HepG2 (cell line): Measurements from ENCODE around the gene RIMBP2. TPM values are rescaled to one million over a fixed set of nuclear protein-coding genes. Genes with fewer than 3 reads are reported as not detected.

Experiments used
- ATAC-seq: fragments of 200-7000 bp; cut with Tn5 transposase; 3 replicates; pipeline ENCODE4 v1.9.1; 2020; ENCODE audit warnings: mild to moderate bottlenecking, moderate library complexity
- BruUV-seq: library from RNA; stranded (reverse); fragments of 400-500 nt; replicated peaks from 2 replicates; lab custom pipeline; 2021; lab: Mats Ljungman, UMichigan
- CTCF ChIA-PET: fragments of 300-600 bp; formaldehyde crosslinking; extraction: SDS; loops from one replicate; lab custom pipeline; 2021; ENCODE audit warnings: low total read pairs, inconsistent platforms, low intra/inter-chr PET ratio; lab: Yijun Ruan, JAX
- POLR2A ChIA-PET: fragments of 350-600 bp; sonication (Branson Sonifier 250); formaldehyde crosslinking; loops from one replicate; lab custom pipeline; 2020; ENCODE audit warnings: antibody characterized with exemption, inconsistent platforms; lab: Yijun Ruan, JAX
- DNase-seq: peaks from one replicate; pipeline ENCODE4 v3.0.0-alpha.2; 2015; ENCODE audit warnings: low spot score
- FAIRE-seq: peaks from 3 replicates; lab custom pipeline; 2011; peaks lifted over from hg19 to GRCh38; lab: Jason Lieb, UNC
- H2AFZ ChIP-seq: one replicate; pipeline ENCODE4 v1.6.1; 2011; ENCODE audit warnings: low read length, inconsistent platforms
- H3K27ac ChIP-seq: fragments of 300-600 bp; 3 replicates; pipeline ENCODE4 v1.8.0; 2011; ENCODE audit warnings: mixed run types, mild to moderate bottlenecking, mixed read lengths, low read length, inconsistent platforms; ENCODE audit not compliant: insufficient read depth; ENCODE audit errors: extremely low read length
- H3K27me3 ChIP-seq, 2 experiments: fragments of 200-600 bp in 1 of 2; 2 replicates in 1 of 2; 3 replicates in 1 of 2; pipeline versions ENCODE4 v1.6.0 to v1.8.0; 2011; ENCODE audit warnings: low read length in 2 of 2, mild to moderate bottlenecking in 2 of 2, moderate library complexity in 2 of 2, inconsistent platforms in 1 of 2; ENCODE audit not compliant: insufficient read depth in 2 of 2, control insufficient read depth in 1 of 2
- H3K36me3 ChIP-seq, 2 experiments: fragments of 200-600 bp in 1 of 2; replicated peaks in 1 of 2; 2 replicates in 1 of 2; 3 replicates in 1 of 2; pipeline versions ENCODE4 v1.5.1 to v1.8.0; 2011; ENCODE audit warnings: low read length in 2 of 2, inconsistent platforms in 1 of 2; ENCODE audit not compliant: insufficient read depth in 2 of 2, control insufficient read depth in 1 of 2
- H3K4me1 ChIP-seq: 2 replicates; pipeline ENCODE4 v1.5.1; 2012; ENCODE audit warnings: low read length, inconsistent platforms; ENCODE audit not compliant: insufficient read depth
- H3K4me2 ChIP-seq: 2 replicates; pipeline ENCODE4 v1.6.0; 2011; ENCODE audit warnings: low read depth, low read length, inconsistent platforms
- H3K4me3 ChIP-seq, 3 experiments: fragments of 200-600 bp in 1 of 3; sonication (generic), shearing (Covaris generic) in 1 of 3; replicated peaks in 1 of 3; 2 replicates each; pipeline ENCODE4 v1.5.1; 2011 to 2016; ENCODE audit warnings: low read length in 3 of 3, inconsistent platforms in 2 of 3, low read depth in 2 of 3, mild to moderate bottlenecking in 2 of 3, control low read depth in 1 of 3, mixed read lengths in 1 of 3; ENCODE audit not compliant: insufficient read depth in 1 of 3
- H3K79me2 ChIP-seq: one replicate; pipeline ENCODE4 v1.6.1; 2011; ENCODE audit warnings: low read length, inconsistent platforms; ENCODE audit not compliant: insufficient read depth
- H3K9ac ChIP-seq: 2 replicates; pipeline ENCODE4 v1.6.0; 2011; ENCODE audit warnings: mild to moderate bottlenecking, low read depth, low read length, inconsistent platforms; ENCODE audit not compliant: insufficient read depth
- H3K9me3 ChIP-seq: 2 replicates; pipeline ENCODE4 v1.5.1; 2012; ENCODE audit warnings: mild to moderate bottlenecking, low read length
- H4K20me1 ChIP-seq: 2 replicates; pipeline ENCODE4 v1.6.0; 2011; ENCODE audit warnings: inconsistent platforms, mild to moderate bottlenecking, low read length, moderate library complexity; ENCODE audit not compliant: insufficient read depth
- BHLHE40 ChIP-seq: IDR thresholded peaks from 2 replicates; pipeline ENCODE4 v1.6.1; 2011; ENCODE audit warnings: low read length, improper control_type of control experiment
- CBX5 ChIP-seq: sonication (generic); formaldehyde crosslinking; IDR thresholded peaks from 2 replicates; pipeline ENCODE4 v1.4.0; 2020; ENCODE audit warnings: missing genetic modification reagents, borderline replicate concordance
- GLI4 ChIP-seq: sonication (generic); formaldehyde crosslinking; IDR thresholded peaks from 2 replicates; pipeline ENCODE4 v1.5.1; 2020; ENCODE audit warnings: missing genetic modification reagents, mild to moderate bottlenecking, moderate library complexity, borderline replicate concordance
- HES4 ChIP-seq: sonication (generic); formaldehyde crosslinking; IDR thresholded peaks from 2 replicates; pipeline ENCODE4 v1.9.0; 2021; ENCODE audit warnings: mild to moderate bottlenecking, missing genetic modification reagents, borderline replicate concordance
- HNRNPL ChIP-seq: fragments of 200-400 bp; formaldehyde crosslinking; IDR thresholded peaks from 2 replicates; pipeline ENCODE4 v1.6.1; 2017; ENCODE audit warnings: mild to moderate bottlenecking, low read depth, low read length
- ISL2 ChIP-seq: sonication (generic); formaldehyde crosslinking; IDR thresholded peaks from 2 replicates; pipeline ENCODE4 v1.5.0; 2020; ENCODE audit warnings: missing genetic modification reagents
- PAF1 ChIP-seq: IDR thresholded peaks from 2 replicates; pipeline ENCODE4 v1.6.1; 2016; ENCODE audit warnings: missing genetic modification reagents, missing compliant biosample characterization
- RCOR2 ChIP-seq: IDR thresholded peaks from 2 replicates; pipeline ENCODE4 v1.6.1; 2016; ENCODE audit warnings: missing biosample characterization, missing genetic modification reagents
- ZBTB33 ChIP-seq: sonication (generic); formaldehyde crosslinking; IDR thresholded peaks from 2 replicates; pipeline ENCODE4 v1.4.0; 2020; ENCODE audit warnings: missing genetic modification reagents
- ZIK1 ChIP-seq: sonication (generic); formaldehyde crosslinking; IDR thresholded peaks from 2 replicates; pipeline ENCODE4 v1.5.0; 2020; ENCODE audit warnings: mild to moderate bottlenecking, low read depth, missing genetic modification reagents, borderline replicate concordance
- WGBS: methylation state at CpG from one replicate; pipeline ENCODE4 v1.1.6; 2017; ENCODE audit warnings: low lambda C conversion rate; 5-methylcytosine and 5-hydroxymethylcytosine counted together
- in situ Hi-C: cut with HindIII; loops from 2 replicates; pipeline ENCODE4 v1.10.0; 2017; ENCODE audit warnings: low pct_unique_long_range_greater_than_20kb; ENCODE audit not compliant: extremely low pct_ligation_motif_present
- intact Hi-C: fragments of 100-400 bp; cut with micrococcal nuclease; formaldehyde crosslinking; loops from one replicate; pipeline ENCODE4 v1.10.0; 2022; ENCODE audit not compliant: unreplicated experiment
- polyA plus RNA-seq, 8 experiments: library from polyadenylated mRNA; depleted of rRNA in 3 of 8; stranded (reverse) in 7 of 8; unstranded in 1 of 8; fragments of >200 nt; fragmentation: Illumina TruSeq in 4 of 8; extraction: Trizol in 4 of 8; gene quantifications; 2 replicates each; pipeline versions ENCODE4 v1.2.1 to v1.2.3, GENCODE V29; 2011 to 2016; ENCODE audit warnings: low read depth in 4 of 8, missing spikeins in 1 of 8, mixed read lengths in 1 of 8; ENCODE audit not compliant: insufficient read depth in 1 of 8
- total RNA-seq, 5 experiments: library from RNA; depleted of rRNA; stranded (reverse); fragments of >200 nt; fragmentation: Illumina TruSeq; extraction: Trizol; gene quantifications; 2 replicates each; pipeline ENCODE4 v1.2.3, GENCODE V29; 2016; ENCODE audit warnings: low read depth in 1 of 5
- TF ChIP-seq, protein P1 (sequence below): sonication (generic); formaldehyde crosslinking; conservative IDR thresholded peaks from 2 replicates; pipeline ENCODE4 v1.4.0; 2020; ENCODE audit warnings: missing genetic modification reagents

The RIMBP2 gene
- total and polyA plus RNA-seq, 2 of the 13 experiments (the other 11 are each of a cell fraction or from before 2014, with no cell fraction given) = 0.03 TPM; not detected in 1

DNA sequence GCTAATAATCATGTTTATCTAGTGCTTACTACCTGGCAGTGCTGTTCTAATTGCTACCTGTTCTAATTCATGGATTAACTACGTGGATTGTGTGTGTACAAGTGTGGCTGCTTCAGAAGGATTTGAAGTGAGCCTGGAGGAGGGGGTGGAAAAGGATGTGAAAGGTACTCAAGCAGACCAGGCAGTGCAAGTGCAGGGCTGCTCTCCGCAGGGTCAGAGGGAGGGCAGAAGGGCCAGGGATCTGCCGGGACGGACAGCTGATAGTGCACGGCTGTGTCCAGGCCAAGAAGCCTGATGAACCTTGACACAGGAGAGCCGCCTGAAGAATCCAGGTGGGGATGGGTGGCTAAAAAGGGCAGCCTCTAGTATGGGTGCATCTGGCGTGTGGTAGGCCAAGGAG lies 349.9 kb downstream of the RIMBP2 start:
- WGBS = 2% methylated on average over 7 of the region's 7 CpGs
- H3K36me3 ChIP-seq = no peaks in the 10 kb centered on the region
- peaks cover 3 to 57% of the 10 kb centered on the region in 2 experiments; a peak in 4 of 5 replicates for H3K27me3 ChIP-seq
- no peak overlapping the region for H3K4me2 ChIP-seq
- ChIA-PET POLR2A (no interaction called here), CTCF (no interaction called here)
- DNase-seq = no peak
- no peaks in the 10 kb centered on the region for H4K20me1 ChIP-seq
- BruUV-seq = no TSS peak
- H3K27ac ChIP-seq = no peak overlapping the region
- in situ Hi-C loops = no loop called here
- no peak overlapping the region for H2AFZ ChIP-seq
- no peaks in the 10 kb centered on the region for H3K4me1 ChIP-seq
- intact Hi-C loops = no loop called here
- TF ChIP-seq CBX5 (CRISPR knock-in tag) (no peak), HES4 (CRISPR knock-in tag) (no peak), ISL2 (no peak), ZBTB33 (no peak), BHLHE40 (no peak), PAF1 (CRISPR knock-in tag) (no peak), ZIK1 (CRISPR knock-in tag) (no peak)
- H3K9ac ChIP-seq = no peak overlapping the region
- H3K9me3 ChIP-seq = no peaks in the 10 kb centered on the region
- FAIRE-seq = no peak
- no peaks in the 10 kb centered on the region for H3K79me2 ChIP-seq
- H3K4me3 ChIP-seq = no peak overlapping the region
- no peak for ATAC-seq

- ChIA-PET POLR2A (no interaction called here), CTCF (no interaction called here)
- Histone ChIP-seq H3K9ac (no peak overlapping the region), H3K79me2 (no peaks in the 10 kb centered on the region), H4K20me1 (no peaks in the 10 kb centered on the region), H3K36me3 (no peaks in the 10 kb centered on the region), H3K4me1 (no peaks in the 10 kb centered on the region), H3K27ac (no peak overlapping the region), H3K4me3 (no peak overlapping the region), H3K9me3 (no peaks in the 10 kb centered on the region), H2AFZ (no peak overlapping the region), H3K4me2 (no peak overlapping the region), H3K27me3 (peaks cover 3 to 54% of the 10 kb centered on the region in 2 experiments; a peak in 4 of 5 replicates)
- TF ChIP-seq GLI4 (CRISPR knock-in tag) = no peak
- no peak for TF ChIP-seq RCOR2 (CRISPR knock-in tag)
- no peak for TF ChIP-seq HNRNPL
- TF ChIP-seq, protein P1, sequence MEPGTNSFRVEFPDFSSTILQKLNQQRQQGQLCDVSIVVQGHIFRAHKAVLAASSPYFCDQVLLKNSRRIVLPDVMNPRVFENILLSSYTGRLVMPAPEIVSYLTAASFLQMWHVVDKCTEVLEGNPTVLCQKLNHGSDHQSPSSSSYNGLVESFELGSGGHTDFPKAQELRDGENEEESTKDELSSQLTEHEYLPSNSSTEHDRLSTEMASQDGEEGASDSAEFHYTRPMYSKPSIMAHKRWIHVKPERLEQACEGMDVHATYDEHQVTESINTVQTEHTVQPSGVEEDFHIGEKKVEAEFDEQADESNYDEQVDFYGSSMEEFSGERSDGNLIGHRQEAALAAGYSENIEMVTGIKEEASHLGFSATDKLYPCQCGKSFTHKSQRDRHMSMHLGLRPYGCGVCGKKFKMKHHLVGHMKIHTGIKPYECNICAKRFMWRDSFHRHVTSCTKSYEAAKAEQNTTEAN (CRISPR knock-in tag) = no peak
- WGBS = 23% methylated on average over 2 of the region's 2 CpGs
- FAIRE-seq (no peak), ATAC-seq (no peak), DNase-seq (no peak)
- no TSS peak for BruUV-seq
- intact Hi-C loops (no loop called here), in situ Hi-C loops (no loop called here)
Observed at GRCh38 chr12:130364578-130364977, 351.5 kb downstream of the RIMBP2 start.
